Measurements from ENCODE around the gene SREK1.
A peak's percentile ranks its signal among the peaks of the same experiment; 100 is the strongest.
"Not testable (repeated sequence)": the region's sequence is repeated elsewhere in the genome, so short reads cannot be mapped to it uniquely, and the experiment has no call there.

The SREK1 gene, protein sequence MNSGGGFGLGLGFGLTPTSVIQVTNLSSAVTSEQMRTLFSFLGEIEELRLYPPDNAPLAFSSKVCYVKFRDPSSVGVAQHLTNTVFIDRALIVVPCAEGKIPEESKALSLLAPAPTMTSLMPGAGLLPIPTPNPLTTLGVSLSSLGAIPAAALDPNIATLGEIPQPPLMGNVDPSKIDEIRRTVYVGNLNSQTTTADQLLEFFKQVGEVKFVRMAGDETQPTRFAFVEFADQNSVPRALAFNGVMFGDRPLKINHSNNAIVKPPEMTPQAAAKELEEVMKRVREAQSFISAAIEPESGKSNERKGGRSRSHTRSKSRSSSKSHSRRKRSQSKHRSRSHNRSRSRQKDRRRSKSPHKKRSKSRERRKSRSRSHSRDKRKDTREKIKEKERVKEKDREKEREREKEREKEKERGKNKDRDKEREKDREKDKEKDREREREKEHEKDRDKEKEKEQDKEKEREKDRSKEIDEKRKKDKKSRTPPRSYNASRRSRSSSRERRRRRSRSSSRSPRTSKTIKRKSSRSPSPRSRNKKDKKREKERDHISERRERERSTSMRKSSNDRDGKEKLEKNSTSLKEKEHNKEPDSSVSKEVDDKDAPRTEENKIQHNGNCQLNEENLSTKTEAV

DNA sequence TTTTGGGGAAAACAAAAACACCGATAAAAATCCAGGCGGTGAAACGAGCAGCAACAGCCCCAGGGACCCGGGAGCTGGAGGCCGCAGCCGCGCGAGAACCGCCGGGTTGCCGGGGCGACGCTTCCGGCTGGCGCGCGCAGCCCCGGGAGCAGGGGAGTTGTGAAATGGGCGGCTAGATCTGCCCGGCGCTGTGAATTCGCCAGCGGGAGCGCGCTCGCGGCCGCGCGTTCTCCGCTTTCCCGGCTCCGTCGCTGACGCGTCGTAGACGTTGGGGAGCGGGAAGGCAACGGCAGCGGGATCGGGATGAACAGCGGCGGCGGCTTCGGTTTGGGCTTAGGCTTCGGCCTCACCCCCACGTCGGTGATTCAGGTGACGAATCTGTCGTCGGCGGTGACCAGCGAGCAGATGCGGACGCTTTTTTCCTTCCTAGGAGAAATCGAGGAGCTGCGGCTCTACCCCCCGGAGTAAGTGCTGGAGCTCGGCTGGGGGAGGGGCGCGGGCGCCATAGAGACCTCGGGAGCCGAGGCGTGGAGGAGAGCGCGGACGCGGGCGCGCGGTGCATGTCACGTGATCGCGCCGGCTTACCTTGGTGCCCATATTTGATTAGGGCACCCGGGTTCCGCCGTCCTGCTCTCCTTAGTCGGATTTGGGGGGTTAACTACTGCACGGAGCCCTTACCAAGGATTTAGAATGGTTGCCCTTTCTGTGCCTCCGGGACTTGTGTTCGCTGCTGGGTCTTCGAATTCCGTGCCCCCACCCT lies at the start of gene SREK1:
SREK1 (plus strand) TSS at position 227 of the 760 bp plus-strand sequence; CDS start at position 304, 77 bp downstream.
- peak; percentile 76 to 79 for DNase-seq (ENCODE audit: low read depth in 2 of 2, low spot score in 1 of 2)

DNA sequence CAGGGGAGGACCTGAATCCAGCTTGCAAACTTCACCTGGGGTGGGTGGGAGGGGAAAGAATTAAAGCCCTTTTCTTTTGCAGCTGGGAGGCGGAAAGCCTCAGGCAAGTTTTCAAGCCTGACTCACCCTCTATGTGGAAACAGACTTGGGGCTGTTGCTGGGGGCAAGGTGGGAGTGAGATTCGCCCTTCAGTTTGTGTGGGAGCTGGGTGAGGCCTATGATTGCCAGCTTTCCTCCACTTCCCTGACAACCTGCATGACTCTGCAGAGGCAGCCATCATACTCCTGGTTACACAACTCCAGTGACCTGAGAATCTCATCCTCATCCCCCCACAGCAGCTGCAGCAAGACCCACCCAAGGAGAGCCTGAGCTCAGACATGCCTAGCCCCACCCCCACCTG lies 43.2 kb upstream of the SREK1 start:
- DNase-seq (ENCODE audit: low read depth in 2 of 2, low spot score in 1 of 2), result no peak

DNA sequence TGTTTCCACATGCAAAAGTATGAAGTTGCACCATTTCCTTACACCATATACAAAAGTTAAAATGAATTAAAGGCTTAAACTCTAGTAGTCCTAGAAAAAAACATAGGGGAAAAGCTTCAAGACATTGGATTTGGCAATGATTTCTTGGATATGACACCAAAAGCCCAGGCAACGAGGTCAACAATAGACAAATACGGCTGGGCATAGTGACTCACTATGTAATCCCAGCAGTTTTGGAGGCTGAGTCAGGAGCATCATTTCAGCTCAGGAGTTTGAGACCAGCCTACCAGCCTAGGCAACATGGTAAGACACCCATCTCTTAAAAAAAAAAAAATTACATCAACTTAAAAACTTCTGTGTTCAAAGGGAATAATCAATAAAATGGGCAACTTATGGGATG lies 30.9 kb upstream of the SREK1 start:
- no peak for DNase-seq (ENCODE audit: low read depth in 2 of 2, low spot score in 1 of 2)

DNA sequence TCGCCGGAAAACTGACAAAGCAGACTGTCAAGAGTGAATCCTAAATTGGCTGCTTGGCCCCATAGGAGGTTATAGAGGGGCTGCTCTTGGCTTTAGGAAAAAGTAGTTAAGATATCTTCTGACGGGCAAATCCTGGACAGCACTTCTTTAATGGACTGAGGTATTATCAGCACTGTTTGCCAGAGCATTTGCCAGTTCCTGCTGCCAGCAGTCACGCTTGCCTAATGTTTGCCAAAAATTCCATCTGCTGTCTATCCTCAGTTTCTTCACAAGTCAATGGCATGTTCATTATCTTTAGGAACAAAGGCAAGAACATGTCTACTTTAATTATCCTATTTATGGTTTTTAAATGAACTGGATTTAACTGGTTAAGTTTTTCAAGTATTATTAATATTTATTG lies 25.8 kb upstream of the SREK1 start:
- DNase-seq (ENCODE audit: low read depth in 2 of 2, low spot score in 1 of 2), result no peak

DNA sequence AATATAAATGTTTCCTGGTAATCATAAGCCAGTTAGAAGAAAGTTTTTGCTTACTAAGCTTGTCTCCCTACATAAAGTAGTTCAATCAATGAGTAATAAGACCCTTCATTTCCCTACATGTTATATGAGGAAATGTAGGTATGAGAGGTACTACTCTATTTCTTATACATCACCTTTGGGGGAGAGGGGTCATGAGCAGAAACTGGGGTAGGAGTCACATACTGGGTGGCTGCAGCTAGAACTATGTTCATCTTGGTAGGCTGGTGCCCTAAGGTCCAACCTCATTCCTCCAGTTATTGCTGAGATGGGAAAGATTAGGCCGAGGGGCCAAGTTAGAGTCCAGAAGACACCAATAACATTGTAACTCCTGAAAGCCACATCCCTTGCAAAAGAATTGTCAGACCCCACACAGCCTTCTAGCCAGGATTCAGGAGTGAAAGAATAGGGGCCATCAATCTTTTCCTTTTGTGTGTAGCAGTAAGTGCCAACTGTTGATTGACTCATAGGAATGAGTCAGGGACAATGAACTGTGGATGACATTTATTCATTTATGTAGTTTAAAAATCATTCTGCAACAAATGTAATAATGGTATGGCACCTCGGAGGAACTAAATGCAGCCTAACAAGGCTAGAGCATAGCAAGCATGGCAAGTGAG lies 21.6 kb upstream of the SREK1 start:
- no peak for DNase-seq (ENCODE audit: low read depth in 2 of 2, low spot score in 1 of 2)

DNA sequence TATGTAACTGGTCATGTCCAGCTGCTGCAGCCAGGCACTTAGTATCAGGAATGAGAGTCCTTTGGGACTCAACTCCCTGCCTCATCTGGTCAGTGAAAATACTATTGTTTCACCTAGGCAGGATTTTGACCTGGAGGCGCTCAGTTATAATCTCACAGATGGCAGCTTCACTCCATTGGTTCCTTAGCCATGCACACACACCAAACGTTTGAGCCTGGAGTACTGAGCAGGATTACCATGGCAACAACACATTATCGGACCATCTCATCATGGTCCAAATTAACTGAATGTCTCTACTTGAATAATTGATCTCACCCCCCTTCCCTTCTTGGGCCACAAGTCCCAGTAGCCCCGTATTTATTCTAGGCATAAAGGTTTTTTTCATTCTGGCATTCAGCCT lies 15.0 kb upstream of the SREK1 start:
- DNase-seq (ENCODE audit: low read depth in 2 of 2, low spot score in 1 of 2), result no peak

DNA sequence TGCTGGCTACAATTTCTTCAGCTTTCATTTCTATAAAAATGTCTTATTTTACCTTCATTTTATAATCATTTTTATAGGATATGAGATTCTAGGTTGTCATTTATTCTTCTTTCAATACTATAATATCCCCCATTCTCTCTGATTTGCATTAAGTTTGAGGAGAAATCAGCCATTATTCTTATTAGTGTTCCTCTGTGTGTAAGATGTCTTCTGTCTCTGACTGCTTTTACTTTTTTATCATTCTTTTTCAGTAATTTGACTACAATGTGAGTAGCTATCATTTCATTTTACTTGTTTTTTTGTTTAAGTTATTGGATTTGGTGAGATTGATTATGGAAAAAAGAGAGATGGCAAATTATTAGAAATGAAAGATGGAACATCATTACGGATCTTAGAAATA lies 13.6 kb upstream of the SREK1 start:
- no peak for DNase-seq (ENCODE audit: low read depth in 2 of 2, low spot score in 1 of 2)

DNA sequence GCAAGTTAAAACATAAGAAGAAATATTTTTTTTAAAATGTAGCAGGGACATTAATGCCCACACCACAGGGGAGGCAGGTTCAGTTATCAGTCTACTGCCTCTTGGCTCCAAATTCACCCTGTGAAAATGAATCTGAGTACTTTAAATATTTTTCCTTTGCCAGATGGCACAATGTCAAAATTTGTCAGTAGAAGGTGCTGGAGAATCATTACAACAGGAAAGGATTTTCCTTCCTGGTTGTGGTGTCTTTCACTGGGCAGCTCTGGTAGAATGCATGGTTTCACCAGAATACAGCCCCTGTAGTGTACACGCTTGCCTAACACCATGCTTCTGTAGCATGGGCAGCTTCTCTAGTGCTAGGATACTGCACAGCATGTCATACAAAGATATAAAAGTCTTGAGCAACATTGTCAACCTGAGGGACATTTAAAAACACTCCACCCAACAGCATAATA lies 9.7 kb upstream of the SREK1 start:
- no peak for DNase-seq (ENCODE audit: low read depth in 2 of 2, low spot score in 1 of 2)

DNA sequence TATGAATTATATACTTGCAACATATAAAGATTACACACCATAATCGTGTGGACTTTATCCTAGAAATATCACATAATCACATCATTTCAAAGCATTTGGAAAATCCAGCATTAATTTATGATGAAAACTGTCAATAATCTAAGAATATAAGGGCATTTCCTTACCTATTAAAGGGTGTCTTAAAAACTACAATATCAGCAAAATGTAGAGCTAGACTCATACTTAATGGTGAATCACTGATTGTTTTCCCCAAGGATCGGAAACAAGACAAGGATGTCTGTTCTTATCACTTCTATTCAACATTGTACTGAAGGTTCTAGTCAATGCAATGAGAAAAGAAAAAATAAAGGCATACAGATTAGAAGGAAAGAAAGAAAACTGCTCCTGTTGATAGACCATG lies 8.0 kb upstream of the SREK1 start:
- DNase-seq (ENCODE audit: low read depth in 2 of 2, low spot score in 1 of 2), result no peak

DNA sequence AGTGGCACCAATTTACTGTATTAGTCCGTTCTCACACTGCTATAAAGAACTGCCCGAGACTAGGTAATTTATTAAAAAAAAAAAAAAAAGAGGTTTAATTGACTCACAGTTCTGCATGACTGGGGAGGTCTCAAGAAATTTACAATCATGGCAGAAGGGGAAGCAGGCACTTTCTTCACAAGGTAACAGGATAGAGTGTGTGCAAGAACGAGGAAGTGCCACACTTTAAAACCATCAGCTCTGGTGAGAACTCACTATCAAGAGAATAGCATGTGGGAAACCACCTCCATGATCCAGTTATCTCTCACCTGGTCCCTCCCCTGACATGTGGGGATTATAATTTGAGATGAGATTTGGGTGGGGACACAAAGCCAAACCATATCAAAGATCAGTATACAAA lies 7.2 kb upstream of the SREK1 start:
- DNase-seq (ENCODE audit: low read depth in 2 of 2, low spot score in 1 of 2), result not testable (repeated sequence)

DNA sequence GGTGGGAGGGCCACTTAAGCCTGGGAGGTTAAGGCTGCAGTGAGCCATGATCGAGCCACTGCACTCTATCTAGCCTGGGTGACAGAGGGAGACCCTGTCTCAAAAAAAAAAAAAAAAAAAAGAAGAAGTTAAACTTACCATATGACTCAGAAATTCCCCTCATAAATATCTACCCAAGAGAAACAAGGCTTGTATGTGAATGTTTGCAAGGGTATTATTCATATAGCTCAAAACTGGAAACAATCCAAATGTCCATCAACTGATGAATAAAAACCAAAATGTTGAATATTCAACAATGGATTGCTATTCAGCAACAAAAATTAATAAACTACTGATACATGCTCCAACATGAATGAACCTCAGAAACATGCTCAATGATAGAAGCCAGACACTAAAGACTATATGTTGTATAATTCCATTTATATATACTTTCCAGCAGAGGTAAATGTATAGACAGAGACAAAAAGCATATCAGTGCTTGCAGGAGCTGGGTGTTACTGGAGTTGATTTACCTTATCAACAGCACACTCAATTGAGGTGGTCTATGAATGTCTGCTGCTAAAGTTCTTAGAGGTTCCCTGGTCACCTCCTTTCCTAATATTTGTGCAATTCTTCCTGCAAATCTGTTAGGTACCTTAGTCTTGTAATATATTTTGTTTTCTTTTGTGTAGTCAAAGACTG lies 5.3 kb upstream of the SREK1 start:
- DNase-seq (ENCODE audit: low read depth in 2 of 2, low spot score in 1 of 2), result no peak

DNA sequence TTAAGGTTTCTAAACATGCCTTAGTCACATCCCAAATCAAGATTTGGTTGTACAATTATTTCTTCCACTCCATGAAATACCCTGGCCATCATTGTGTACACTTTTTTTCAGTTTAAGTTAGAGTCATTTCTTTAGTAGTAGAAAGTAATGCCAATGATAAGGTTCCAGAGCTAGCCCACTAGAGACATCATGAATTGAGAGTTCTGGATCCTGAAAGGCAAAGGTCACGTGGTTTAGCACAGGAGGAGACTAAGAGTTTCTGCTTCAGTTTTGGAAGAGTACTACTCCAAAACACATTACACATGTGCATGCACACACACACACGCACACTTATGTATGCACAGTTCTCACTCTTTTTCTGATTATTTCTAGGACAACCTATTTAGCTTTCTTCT lies 4.8 kb upstream of the SREK1 start:
- no peak for DNase-seq (ENCODE audit: low read depth in 2 of 2, low spot score in 1 of 2)

DNA sequence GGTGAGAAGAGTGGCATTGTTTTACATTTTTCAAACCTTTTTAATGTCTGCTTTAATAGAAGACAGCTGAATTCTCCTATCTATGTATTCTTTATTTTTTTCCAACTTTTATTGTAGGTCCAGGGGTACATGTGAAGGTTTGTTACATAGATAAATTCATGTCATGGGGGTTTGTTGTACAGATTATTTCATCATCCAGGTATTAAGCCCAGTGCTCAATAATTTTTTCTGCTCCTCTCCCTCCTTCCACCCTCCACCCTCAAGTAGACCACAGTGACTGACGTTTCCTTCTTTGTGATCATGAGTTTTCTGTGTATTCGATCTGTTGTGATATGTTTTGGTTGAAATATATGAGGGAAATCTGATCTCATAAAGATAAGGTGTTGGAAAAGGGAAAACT lies 1.7 kb upstream of the SREK1 start:
- no peak for DNase-seq (ENCODE audit: low read depth in 2 of 2, low spot score in 1 of 2)

DNA sequence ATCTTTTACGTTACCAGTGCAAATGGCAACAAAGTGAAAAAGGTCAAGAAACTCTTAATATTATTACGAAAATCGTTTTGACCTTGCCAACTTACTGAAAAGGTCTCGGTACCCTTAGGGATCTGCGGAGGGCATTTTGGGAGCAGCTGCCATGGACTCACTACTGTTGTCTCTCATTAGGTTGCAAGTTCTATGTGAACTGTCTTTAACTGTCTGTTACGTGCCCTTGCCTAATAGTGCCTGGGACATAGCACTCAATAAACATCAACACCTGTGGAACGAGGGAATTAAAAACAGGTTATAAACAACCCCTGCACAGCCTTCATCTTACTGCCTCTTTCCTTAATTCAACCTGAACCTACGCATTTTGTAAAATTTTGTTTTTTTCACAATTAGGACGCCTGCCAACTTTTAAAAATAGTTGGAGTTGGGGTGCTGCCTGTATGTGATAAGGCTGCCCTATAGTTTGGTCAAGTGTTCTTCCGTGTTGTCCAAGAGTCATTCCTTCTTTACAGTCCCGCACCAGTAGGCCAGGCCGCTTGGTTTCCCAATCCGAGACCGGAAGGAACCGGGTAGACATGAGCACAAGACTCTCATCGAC lies 527 bp upstream of the SREK1 start:
- DNase-seq (ENCODE audit: low read depth in 2 of 2, low spot score in 1 of 2), result no peak

DNA sequence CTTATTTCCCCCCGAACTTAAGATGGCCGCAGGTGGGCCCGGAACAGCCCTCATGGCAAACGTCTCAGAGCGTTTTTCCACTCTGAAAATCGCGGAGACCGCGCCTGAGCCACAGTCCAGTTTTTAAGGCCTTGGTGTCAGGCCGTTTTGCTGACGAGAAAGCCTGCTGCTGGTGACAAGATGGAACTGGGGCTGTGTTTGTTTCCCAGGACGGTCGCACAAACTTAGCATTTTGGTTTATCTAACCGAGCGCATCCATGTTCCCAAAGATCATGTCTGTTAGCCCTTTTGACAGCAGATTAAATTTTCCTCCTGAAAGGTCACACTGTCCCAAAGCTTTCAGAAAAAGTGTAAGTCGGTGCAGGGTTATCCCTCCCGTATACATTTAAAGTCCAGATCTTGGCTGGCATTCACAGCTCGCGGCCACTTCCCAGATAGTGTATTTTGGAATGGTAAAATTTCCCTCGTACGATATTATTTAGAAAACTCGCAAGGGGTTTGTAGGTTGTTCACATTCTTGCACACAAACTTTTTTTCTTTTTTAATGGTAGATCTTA lies 812 bp downstream of the SREK1 start:
- DNase-seq (ENCODE audit: low read depth in 2 of 2, low spot score in 1 of 2), result no peak

DNA sequence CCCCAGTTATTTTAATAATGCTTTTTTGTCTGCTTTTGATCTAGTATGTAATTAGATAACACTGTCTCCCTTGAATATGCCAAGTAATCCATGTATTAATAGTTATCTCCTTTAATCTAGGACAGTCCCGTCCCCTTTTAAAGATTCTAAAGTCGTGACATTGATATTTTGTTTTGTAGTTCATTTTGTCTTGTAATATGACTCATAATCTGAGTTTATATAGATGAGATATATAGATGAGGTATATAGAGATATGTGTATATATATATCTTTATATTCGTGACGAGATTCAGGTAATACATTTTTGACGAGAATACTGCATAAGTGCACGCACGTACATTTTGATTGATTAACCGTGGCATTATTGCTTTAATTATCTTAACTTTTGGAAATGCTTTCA lies 1.6 kb downstream of the SREK1 start:
- DNase-seq (ENCODE audit: low read depth in 2 of 2, low spot score in 1 of 2), result no peak

DNA sequence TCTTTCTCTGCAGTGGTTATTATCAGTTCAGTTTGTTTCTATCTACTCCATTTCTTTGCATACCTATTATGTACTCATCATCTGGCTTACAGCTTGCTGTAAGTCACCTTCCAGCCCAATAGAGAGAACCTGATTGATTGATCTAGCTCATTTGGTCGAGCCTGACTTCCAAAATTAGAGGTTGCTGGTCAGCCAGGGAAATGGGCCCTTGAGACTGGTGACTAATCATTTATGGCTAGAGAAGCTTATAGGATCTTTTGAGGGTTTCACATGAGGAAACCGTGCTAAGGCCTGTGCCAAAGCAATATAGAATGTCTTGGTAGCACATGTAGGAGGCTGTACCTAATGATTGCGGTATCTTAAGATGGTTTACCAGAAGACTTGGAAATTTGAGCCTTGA lies 5.8 kb downstream of the SREK1 start:
- no peak for DNase-seq (ENCODE audit: low read depth in 2 of 2, low spot score in 1 of 2)

DNA sequence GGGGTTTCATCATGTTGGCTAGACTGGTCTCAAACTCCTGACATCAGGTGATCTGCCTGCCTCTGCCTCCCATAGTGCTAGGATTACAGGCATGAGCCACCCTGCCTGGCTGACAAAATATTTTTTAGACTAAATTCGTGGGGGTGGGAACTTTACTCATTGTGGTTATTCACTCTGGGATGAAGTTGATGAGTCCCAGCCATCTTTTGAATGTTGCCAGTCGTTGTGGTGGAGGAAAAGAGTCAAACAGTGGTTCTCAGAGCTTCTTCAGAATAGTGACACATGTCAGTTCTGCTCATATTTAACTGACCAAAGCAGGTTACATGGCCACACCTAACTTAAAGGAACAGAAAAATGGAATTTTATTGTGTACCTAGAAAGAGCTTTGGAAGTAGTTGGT lies 6.9 kb downstream of the SREK1 start:
- DNase-seq (ENCODE audit: low read depth in 2 of 2, low spot score in 1 of 2), result no peak

DNA sequence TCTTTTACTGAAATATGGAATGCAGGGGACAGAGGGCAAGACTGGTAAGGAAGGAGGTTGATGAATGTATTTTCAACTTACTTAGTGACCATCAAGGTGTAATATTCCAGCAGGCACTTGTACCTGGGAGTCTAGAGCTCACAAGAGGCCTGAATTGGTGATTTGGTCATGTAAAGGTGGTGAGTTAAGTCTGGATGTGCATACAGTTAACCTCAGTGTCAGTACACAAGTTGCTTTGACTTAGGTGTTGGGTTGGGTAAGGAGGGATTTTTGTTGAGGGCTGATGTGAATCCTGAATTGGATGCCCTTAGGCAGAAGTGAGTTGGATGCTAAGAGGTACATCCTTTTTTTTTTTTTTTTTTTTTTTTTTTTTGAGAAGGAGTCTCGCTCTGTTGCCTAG lies 7.4 kb downstream of the SREK1 start:
- DNase-seq (ENCODE audit: low read depth in 2 of 2, low spot score in 1 of 2), result no peak

DNA sequence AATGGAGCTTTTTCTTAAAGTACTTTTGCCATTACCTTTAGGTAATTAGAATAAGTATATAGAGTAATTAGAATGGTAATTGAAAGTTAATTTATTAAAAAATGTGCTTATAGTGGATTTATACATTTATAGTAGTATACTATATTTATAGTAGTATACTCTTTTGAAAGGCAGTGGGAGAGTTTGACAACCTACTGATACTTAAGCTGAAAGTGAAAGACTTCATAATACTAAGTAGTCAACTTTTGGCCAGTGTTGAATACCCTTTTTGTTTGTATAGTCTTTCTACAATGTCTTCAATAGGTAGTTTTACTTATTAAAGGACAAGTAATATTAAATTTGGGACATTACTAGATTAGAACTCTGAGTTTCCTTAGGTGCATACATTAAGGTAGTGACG lies 12.9 kb downstream of the SREK1 start:
- DNase-seq (ENCODE audit: low read depth in 2 of 2, low spot score in 1 of 2), result no peak

All from stimulated activated CD8-positive, alpha-beta memory T cell treated with anti-CD3 and anti-CD28 coated beads, Interleukin-4, amount 100 ng/mL, for 1 hour (primary cell).